Central memory CD8-positive, alpha-beta T cell (primary cell): ENCODE measurements around the gene NMT1.

ENCODE experiments used
- ATAC-seq: fragments of 150-1000 bp; cut with Tn5 transposase; replicated peaks from 2 replicates; pipeline ENCODE4 v1.10.0; 2022; ENCODE audit warnings: mild to moderate bottlenecking, moderate FRiP score, moderate number of reproducible peaks; ENCODE audit not compliant: poor library complexity, severe bottlenecking; ENCODE audit errors: extremely low read depth
- DNase-seq, 2 donors: peaks; one replicate each; pipeline ENCODE4 v3.0.0; 2021; ENCODE audit warnings: low spot score in 2 of 2
- H3K27ac Mint-ChIP-seq: one replicate; pipeline ENCODE4 v1.8.0; 2022; ENCODE audit warnings: low read depth, mild to moderate bottlenecking, moderate library complexity, mixed read lengths
- H3K27me3 Mint-ChIP-seq: one replicate; pipeline ENCODE4 v1.8.0; 2022; ENCODE audit warnings: mixed read lengths
- H3K36me3 Mint-ChIP-seq: one replicate; pipeline ENCODE4 v1.8.0; 2022; ENCODE audit warnings: mild to moderate bottlenecking, moderate library complexity, mixed read lengths; ENCODE audit not compliant: insufficient read depth
- H3K4me1 Mint-ChIP-seq: one replicate; pipeline ENCODE4 v1.8.0; 2022; ENCODE audit warnings: mixed read lengths
- H3K4me3 Mint-ChIP-seq: one replicate; pipeline ENCODE4 v1.8.0; 2022; ENCODE audit warnings: mild to moderate bottlenecking, moderate library complexity, mixed read lengths
- H3K9me3 Mint-ChIP-seq: one replicate; pipeline ENCODE4 v1.8.0; 2022; ENCODE audit warnings: mixed read lengths

Gene NMT1

GRCh38 chr17:45070001-45070400 lies 8.9 kb downstream of the NMT1 start:
- Mint-ChIP-seq H3K36me3 (peaks cover 18% of the 10 kb centered on the region), H3K4me3 (no peak overlapping the region), H3K4me1 (peaks cover 19% of the 10 kb centered on the region), H3K27me3 (no peaks in the 10 kb centered on the region), H3K9me3 (no peaks in the 10 kb centered on the region), H3K27ac (no peak overlapping the region)
- ATAC-seq (no peak), DNase-seq (no peak)

GRCh38 chr17:45070809-45071208 lies 9.7 kb downstream of the NMT1 start:
- no peaks in the 10 kb centered on the region for H3K9me3 Mint-ChIP-seq
- no peak overlapping the region for H3K27ac Mint-ChIP-seq
- no peak overlapping the region for H3K4me3 Mint-ChIP-seq
- ATAC-seq (no peak), DNase-seq (no peak)
- peaks cover 19% of the 10 kb centered on the region for H3K4me1 Mint-ChIP-seq
- peaks cover 18% of the 10 kb centered on the region for H3K36me3 Mint-ChIP-seq
- H3K27me3 Mint-ChIP-seq = no peaks in the 10 kb centered on the region

- Mint-ChIP-seq H3K4me3 (no peak overlapping the region), H3K9me3 (no peaks in the 10 kb centered on the region), H3K4me1 (peaks cover 21% of the 10 kb centered on the region), H3K27ac (no peak overlapping the region), H3K27me3 (no peaks in the 10 kb centered on the region), H3K36me3 (peaks cover 21% of the 10 kb centered on the region)
- ATAC-seq = no peak
- no peak for DNase-seq
These were observed 12.4 kb downstream of the NMT1 start for GRCh38 chr17:45073414-45074070.

GRCh38 chr17:45077643-45078042 lies 16.5 kb downstream of the NMT1 start:
- DNase-seq (no peak), ATAC-seq (no peak)
- no peak overlapping the region for H3K27ac Mint-ChIP-seq
- no peaks in the 10 kb centered on the region for H3K9me3 Mint-ChIP-seq
- H3K4me3 Mint-ChIP-seq = no peak overlapping the region
- peaks cover 21% of the 10 kb centered on the region for H3K4me1 Mint-ChIP-seq
- peaks cover 32% of the 10 kb centered on the region for H3K36me3 Mint-ChIP-seq
- H3K27me3 Mint-ChIP-seq = no peaks in the 10 kb centered on the region

- peaks cover 46% of the 10 kb centered on the region for H3K36me3 Mint-ChIP-seq
- H3K27me3 Mint-ChIP-seq = no peaks in the 10 kb centered on the region
- DNase-seq (no peak), ATAC-seq (no peak)
- H3K4me1 Mint-ChIP-seq = peaks cover 12% of the 10 kb centered on the region
- H3K9me3 Mint-ChIP-seq = no peaks in the 10 kb centered on the region
- H3K4me3 Mint-ChIP-seq = no peak overlapping the region
- no peak overlapping the region for H3K27ac Mint-ChIP-seq
These were observed 20.1 kb downstream of the NMT1 start for GRCh38 chr17:45081047-45081703.

GRCh38 chr17:45086391-45086790 lies 25.3 kb downstream of the NMT1 start:
- Mint-ChIP-seq H3K27ac (no peak overlapping the region), H3K4me3 (no peak overlapping the region), H3K9me3 (no peaks in the 10 kb centered on the region), H3K36me3 (peaks cover 63% of the 10 kb centered on the region), H3K27me3 (no peaks in the 10 kb centered on the region), H3K4me1 (no peaks in the 10 kb centered on the region)
- ATAC-seq = no peak
- DNase-seq = no peak

GRCh38 chr17:45086865-45087503 lies 25.9 kb downstream of the NMT1 start:
- Mint-ChIP-seq H3K27ac (no peak overlapping the region), H3K4me3 (no peak overlapping the region), H3K9me3 (no peaks in the 10 kb centered on the region), H3K27me3 (no peaks in the 10 kb centered on the region), H3K36me3 (peaks cover 64% of the 10 kb centered on the region), H3K4me1 (no peaks in the 10 kb centered on the region)
- DNase-seq (no peak), ATAC-seq (no peak)

GRCh38 chr17:45087504-45087975 lies 26.4 kb downstream of the NMT1 start:
- H3K27ac Mint-ChIP-seq = no peak overlapping the region
- H3K27me3 Mint-ChIP-seq = no peaks in the 10 kb centered on the region
- ATAC-seq = no peak
- peaks cover 64% of the 10 kb centered on the region for H3K36me3 Mint-ChIP-seq
- no peak overlapping the region for H3K4me3 Mint-ChIP-seq
- H3K9me3 Mint-ChIP-seq = no peaks in the 10 kb centered on the region
- DNase-seq = no peak
- no peaks in the 10 kb centered on the region for H3K4me1 Mint-ChIP-seq

GRCh38 chr17:45087978-45088377 lies 26.9 kb downstream of the NMT1 start:
- ATAC-seq = no peak
- Mint-ChIP-seq H3K4me3 (no peak overlapping the region), H3K9me3 (no peaks in the 10 kb centered on the region), H3K27ac (no peak overlapping the region), H3K36me3 (peaks cover 61% of the 10 kb centered on the region), H3K27me3 (no peaks in the 10 kb centered on the region), H3K4me1 (no peaks in the 10 kb centered on the region)
- no peak for DNase-seq

- no peak for DNase-seq
- no peak overlapping the region for H3K27ac Mint-ChIP-seq
- H3K4me3 Mint-ChIP-seq = no peak overlapping the region
- no peaks in the 10 kb centered on the region for H3K27me3 Mint-ChIP-seq
- no peak for ATAC-seq
- H3K9me3 Mint-ChIP-seq = no peaks in the 10 kb centered on the region
- no peaks in the 10 kb centered on the region for H3K4me1 Mint-ChIP-seq
- peaks cover 63% of the 10 kb centered on the region for H3K36me3 Mint-ChIP-seq
These were observed 27.6 kb downstream of the NMT1 start for GRCh38 chr17:45088741-45089140.

- H3K27ac Mint-ChIP-seq = no peak overlapping the region
- no peaks in the 10 kb centered on the region for H3K9me3 Mint-ChIP-seq
- H3K36me3 Mint-ChIP-seq = peaks cover 61% of the 10 kb centered on the region
- no peak overlapping the region for H3K4me3 Mint-ChIP-seq
- DNase-seq = no peak
- no peaks in the 10 kb centered on the region for H3K27me3 Mint-ChIP-seq
- H3K4me1 Mint-ChIP-seq = no peaks in the 10 kb centered on the region
- ATAC-seq = no peak
These were observed 29.6 kb downstream of the NMT1 start for GRCh38 chr17:45090711-45091110.

- Mint-ChIP-seq H3K36me3 (peaks cover 62% of the 10 kb centered on the region), H3K27me3 (no peaks in the 10 kb centered on the region), H3K4me3 (no peak overlapping the region), H3K9me3 (no peaks in the 10 kb centered on the region), H3K27ac (no peak overlapping the region), H3K4me1 (peaks cover 6% of the 10 kb centered on the region)
- ATAC-seq (no peak), DNase-seq (no peak)
These were observed 30.8 kb downstream of the NMT1 start for GRCh38 chr17:45091778-45092425.
